ENCODE measurements around the gene B3GNT4. TPM values are rescaled to one million over a fixed set of nuclear protein-coding genes. Genes with fewer than 3 reads are reported as not detected.
"Not testable (repeated sequence)": the region's sequence is repeated elsewhere in the genome, so short reads cannot be mapped to it uniquely, and the experiment has no call there.

B3GNT4 gene
- total RNA-seq, 1 donor from 2014 or later = not detected

- peak; percentile 50 for DNase-seq (ENCODE audit: low spot score)
- peak; percentile 83 for ATAC-seq
Measured at GRCh38 chr12:122185494-122186082, 17.9 kb upstream of the B3GNT4 start.

DNA sequence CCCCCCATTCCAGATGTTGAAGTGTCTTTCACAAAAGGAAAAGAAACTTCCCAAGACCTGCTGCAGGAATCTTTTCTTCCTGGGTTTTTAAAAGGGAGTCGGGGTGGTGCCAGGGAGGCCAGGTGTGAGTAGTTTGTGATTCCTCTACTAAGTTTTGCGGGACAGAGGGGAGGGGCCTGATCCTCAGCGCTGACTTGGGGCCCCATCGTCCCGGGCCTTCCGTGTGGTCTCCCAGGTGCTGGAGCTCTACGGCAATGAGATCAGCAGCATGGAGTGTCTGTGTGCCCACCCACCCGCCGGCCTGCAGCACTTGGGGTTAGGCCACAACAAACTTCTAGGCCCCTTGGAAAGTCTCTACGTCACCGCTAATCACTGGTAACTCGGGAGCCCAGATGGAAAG is 16.0 kb upstream of the B3GNT4 start:
- ATAC-seq (no peak), DNase-seq (ENCODE audit: low spot score) (no peak)

DNA sequence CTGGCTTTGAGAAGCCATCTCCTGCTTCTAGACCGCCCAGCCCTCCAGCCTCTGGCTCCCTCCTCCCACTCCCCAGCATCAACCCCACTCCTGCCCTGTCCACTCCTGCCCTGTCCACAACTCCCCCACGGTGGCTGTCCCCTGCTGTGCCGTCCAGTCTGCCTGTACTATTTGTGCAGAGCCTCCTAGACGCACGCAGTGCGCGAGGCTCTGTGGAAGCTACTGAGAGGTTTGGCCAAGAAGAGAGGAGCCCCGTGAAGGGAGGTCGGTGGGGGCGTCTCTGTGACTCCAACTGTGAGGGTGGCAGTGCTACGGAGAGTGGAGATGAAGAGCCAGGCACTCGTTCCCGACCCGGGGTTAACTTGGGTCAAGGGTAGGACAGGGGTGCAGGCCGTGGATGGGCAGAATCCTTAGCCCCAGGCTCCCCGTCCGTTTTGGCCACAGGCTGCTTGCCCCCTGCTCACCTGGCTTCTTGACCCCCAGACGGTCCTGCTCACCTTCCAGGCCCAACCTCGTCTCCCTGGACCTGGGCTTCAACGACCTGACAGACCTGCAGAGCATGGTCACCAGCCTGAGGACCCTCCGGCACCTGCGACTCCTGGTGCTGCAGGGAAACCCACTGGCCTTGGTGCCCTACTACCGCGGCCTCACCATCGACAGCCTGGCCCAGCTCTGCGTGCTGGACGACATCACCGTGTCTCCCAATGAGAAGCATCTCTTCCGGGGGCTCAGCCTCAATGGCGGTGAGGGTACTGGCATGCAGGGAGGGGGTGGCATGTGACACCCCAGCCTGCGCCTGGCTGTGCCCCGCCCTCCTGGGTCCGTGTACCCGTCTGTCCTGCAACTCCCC is 13.7 kb upstream of the B3GNT4 start:
- no peak for ATAC-seq
- DNase-seq (ENCODE audit: low spot score) = peak; percentile 44

DNA sequence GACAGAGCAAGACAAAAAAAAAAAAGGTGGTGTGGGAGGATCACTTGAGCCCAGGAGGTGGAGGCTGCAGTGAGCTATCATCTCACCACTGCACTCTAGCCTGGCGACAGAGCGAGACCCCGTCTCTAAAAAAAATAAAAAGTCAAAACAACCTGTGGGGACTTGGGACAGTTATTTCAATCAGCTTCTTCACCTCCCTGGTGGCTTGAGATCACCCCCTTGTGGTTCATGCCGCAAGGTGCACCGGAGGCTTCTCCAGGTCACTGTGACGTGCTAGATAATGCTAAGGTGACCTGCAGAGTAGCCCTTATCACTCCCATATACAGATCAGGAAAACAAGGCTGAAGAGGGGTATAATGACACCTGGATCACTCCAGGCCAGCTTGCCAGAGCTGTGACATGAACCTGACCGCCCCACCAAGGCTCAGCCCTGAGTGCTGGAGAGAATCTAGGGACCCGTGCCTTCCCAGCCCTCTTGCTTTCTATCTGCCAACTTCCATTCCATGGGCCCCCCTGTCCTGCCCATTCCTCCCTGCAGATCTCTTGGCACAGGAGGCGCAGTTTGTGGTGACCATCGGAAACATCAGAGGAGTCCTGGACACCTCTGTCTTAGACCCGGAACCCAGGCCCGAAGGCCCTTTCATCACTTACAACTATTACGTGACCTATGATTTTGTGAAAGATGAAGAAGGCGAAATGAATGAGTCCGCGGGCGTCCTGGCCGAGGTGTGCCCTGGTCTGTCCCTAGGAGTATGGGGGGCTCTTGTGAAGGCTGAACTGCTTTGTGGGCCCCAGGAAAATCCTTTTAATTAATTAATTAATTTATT is 12.5 kb upstream of the B3GNT4 start:
- peak; percentile 99 for ATAC-seq

GRCh38 chr12:122192441-122192840 is 11.1 kb upstream of the B3GNT4 start:
- DNase-seq (ENCODE audit: low spot score) = no peak
- ATAC-seq = no peak

More for the DNA sequence above, 12.5 kb upstream of the B3GNT4 start:
- peak; percentile 79 for DNase-seq (ENCODE audit: low spot score)

GRCh38 chr12:122194804-122195203 is 8.7 kb upstream of the B3GNT4 start:
- ATAC-seq = no peak

GRCh38 chr12:122195405-122195804 is 8.1 kb upstream of the B3GNT4 start:
- no peak for DNase-seq (ENCODE audit: low spot score)
- ATAC-seq = no peak

More at GRCh38 chr12:122194804-122195203, 8.7 kb upstream of the B3GNT4 start:
- DNase-seq (ENCODE audit: low spot score) = no peak

DNA sequence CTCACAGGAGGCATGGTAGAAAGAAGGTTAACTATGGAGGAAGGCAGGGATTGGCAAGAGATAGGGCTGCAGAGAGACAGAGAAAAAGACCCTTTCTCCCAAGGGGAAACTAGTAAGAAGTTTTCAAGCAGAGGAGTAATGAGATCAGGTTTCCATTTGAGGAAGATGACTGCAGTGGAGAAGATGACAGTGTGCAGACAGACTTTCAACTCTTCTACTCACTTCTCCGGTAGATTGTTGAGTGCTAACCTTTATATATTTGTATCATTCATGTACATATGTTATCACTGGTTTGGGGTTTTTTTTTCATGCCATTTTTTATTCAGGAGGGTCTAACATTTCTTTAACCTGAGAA is 5.9 kb upstream of the B3GNT4 start:
- no peak for ATAC-seq
- DNase-seq (ENCODE audit: low spot score) = no peak

DNA sequence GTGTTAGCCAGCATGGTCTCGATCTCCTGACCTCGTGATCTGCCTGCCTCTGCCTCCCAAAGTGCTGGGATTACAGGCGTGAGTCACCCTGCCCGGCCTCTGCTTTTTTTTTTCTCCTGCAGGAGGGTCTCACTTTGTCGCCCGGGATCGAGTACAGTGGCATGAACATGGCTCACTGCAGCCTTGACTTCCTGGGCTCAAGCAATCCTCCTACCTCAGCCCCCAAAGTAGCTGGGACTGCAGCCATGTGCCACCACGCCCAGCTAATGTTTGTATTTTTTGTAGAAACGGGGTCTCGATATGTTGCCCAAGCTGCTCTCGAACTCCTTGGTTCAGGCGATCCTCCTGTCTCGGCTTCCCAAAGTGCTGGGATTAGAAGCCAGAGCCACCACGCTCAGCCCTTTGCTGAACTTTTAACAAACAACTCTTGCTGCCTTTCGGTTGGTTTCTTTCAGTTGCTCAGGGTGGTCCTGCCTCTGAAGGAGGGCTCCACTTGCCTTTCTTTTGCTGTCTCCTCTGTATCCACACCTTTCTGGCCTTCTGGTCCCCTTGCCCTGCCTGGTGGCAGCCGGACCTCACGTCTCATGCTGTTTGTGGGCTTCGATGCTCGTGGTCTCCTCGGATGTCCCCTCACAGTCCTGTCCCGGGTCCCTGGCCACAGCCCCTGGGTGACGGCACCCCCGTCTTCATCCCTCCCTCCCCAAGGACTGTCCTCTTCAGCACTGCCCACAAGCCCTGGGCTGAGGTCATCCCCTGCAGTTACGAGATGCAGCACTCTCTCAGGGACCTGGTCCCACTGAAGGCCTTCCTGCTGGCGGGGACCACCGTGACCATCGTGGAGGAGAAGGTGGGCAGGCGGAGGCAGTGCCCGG is 3.8 kb upstream of the B3GNT4 start:
- no peak for ATAC-seq
- no peak for DNase-seq (ENCODE audit: low spot score)

GRCh38 chr12:122200541-122201175 is 2.9 kb upstream of the B3GNT4 start:
- ATAC-seq (no peak), DNase-seq (ENCODE audit: low spot score) (no peak)

DNA sequence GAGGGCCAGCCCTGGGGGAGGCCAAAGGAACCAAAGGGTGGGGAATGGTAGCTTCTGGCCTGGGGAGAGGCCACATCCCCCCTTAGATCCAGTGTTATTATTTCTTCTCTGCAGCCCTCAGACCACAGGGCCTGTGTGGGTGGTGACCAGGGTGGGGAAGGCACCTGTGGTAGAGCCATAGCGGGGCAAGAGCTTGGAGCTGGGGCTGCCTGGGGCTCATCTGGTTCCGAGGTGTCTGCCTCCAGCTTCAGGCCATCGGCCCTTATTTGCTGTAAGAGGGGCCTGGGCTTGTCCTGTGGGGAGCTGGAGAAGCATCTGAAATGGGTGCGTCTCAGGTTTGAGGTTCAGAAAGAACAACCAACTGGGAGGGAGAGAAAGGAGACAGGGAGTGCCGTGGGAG is 2.1 kb upstream of the B3GNT4 start:
- DNase-seq (ENCODE audit: low spot score) (no peak), ATAC-seq (no peak)

DNA sequence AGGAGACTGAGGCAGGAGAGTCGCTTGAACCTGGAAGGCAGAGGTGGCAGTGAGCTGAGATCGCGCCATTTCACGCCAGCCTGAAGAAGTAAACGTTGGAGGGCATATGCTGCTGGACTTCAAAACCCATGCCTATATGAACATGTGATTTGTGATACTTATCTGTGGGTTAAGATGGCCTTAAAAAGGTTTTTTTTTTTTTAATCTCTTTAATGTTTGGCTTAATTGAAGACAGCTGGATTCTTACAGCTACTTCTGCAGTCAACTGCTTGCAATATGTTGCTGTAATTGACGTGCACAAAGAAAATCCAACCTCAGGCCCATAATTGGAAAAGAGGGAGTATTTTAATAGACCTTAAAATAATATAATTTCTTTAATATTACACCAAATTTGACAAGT is 1.5 kb upstream of the B3GNT4 start:
- DNase-seq (ENCODE audit: low spot score) (no peak), ATAC-seq (no peak)

DNA sequence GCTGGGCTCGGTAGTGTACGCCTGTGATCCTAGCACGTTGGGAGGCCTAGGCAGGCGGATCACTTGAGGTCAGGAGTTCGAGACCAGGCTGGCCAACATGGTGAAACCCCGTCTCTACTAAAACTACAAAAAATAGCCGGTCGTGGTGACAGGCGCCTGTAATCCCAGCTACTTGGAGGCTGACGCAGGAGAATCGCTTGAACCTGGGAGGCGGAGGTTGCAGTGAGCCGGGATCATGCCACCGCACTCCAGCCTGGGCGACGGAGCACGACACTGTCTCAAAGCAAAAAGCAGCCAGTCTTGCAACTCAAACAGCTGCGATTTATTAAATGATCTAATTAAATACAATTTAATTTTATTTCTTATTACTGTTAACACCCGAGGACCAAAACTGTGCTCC is 698 bp upstream of the B3GNT4 start:
- DNase-seq (ENCODE audit: low spot score); ATAC-seq: not testable (repeated sequence)

GRCh38 chr12:122204167-122205052 is 901 bp downstream of the B3GNT4 start:
- ATAC-seq = peak; percentile 10
- DNase-seq (ENCODE audit: low spot score) = peak; percentile 45

DNA sequence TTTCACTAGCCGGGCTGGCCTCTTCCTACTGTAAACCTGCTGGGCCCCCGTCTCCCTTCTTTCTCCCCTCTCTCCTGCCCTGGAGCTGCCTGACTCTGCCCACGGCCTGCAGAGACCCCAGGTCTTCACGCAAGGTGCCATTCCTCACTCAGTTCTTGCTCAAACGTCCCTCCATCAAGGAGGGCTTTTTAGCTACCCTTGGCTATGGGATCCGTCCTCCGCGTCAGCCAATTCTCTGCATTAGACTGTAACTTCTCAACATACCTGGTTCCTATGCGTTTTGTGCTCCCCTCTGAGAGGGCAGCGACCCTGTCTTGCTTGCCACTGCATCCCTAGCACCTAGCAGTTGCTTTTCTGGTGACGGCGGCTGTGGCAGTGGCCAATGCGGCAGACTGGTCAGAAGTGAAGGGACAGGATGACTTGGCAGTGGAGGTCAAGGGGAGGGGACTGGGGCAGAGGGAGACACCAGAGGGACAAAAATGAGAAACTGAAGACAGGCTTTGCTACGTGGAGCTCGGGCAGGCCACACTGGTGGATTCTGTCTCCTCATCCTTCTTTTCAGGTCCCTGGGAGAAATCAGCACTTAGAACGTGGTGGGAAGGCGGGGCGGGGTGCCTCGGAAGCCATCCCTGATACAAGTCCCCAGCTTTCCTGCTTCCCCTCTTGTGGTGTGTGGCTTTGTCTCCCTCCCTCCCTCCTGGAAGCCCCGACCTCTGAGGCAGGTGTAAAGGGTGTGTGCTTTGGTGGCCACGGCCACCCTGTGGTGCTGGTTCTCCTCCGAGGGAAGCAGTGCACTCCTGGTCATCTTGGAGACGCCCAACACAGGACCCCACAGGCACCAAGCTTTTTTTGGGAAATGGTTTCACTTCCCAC is 1.8 kb downstream of the B3GNT4 start:
- peak; percentile 2 for ATAC-seq
- no peak for DNase-seq (ENCODE audit: low spot score)

GRCh38 chr12:122206111-122206881 is 2.8 kb downstream of the B3GNT4 start:
- ATAC-seq (peak; percentile 9), DNase-seq (ENCODE audit: low spot score) (no peak)

DNA sequence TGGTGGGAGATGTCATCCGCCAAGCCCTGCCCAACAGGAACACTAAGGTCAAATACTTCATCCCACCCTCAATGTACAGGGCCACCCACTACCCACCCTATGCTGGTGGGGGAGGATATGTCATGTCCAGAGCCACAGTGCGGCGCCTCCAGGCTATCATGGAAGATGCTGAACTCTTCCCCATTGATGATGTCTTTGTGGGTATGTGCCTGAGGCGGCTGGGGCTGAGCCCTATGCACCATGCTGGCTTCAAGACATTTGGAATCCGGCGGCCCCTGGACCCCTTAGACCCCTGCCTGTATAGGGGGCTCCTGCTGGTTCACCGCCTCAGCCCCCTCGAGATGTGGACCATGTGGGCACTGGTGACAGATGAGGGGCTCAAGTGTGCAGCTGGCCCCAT is 3.5 kb downstream of the B3GNT4 start:
- ATAC-seq = no peak
- no peak for DNase-seq (ENCODE audit: low spot score)

All from left lobe of liver (tissue), 2 donors.